ENCODE measurements around the gene ANGPTL3. TPM values are rescaled to one million over a fixed set of nuclear protein-coding genes. Genes with fewer than 3 reads are reported as not detected.

The ANGPTL3 gene
- total RNA-seq, result not detected

GRCh38 chr1:62597281-62597680 is at the start of gene ANGPTL3:
TSS of gene ANGPTL3 (plus strand) at chr1:62597520. CDS start at chr1:62597567, 47 bp downstream.
- no peak for TF ChIP-seq CTCF (IDR thresholded peaks at IDR 0.05; ENCODE audit: low read depth)

GRCh38 chr1:62561306-62561705 is 36.0 kb upstream of the ANGPTL3 start:
- TF ChIP-seq CTCF (IDR thresholded peaks at IDR 0.05; ENCODE audit: low read depth), result no peak

GRCh38 chr1:62572476-62572875 is 24.8 kb upstream of the ANGPTL3 start:
- TF ChIP-seq CTCF (IDR thresholded peaks at IDR 0.05; ENCODE audit: low read depth), result no peak

- TF ChIP-seq CTCF (IDR thresholded peaks at IDR 0.05; ENCODE audit: low read depth), result no peak
Measured at GRCh38 chr1:62573675-62574074, 23.6 kb upstream of the ANGPTL3 start.

GRCh38 chr1:62585469-62586155 is 11.7 kb upstream of the ANGPTL3 start:
- TF ChIP-seq CTCF (IDR thresholded peaks at IDR 0.05; ENCODE audit: low read depth), result no peak

GRCh38 chr1:62588000-62588399 is 9.3 kb upstream of the ANGPTL3 start:
- TF ChIP-seq CTCF (IDR thresholded peaks at IDR 0.05; ENCODE audit: low read depth), result no peak

GRCh38 chr1:62589321-62589720 is 8.0 kb upstream of the ANGPTL3 start:
- TF ChIP-seq CTCF (IDR thresholded peaks at IDR 0.05; ENCODE audit: low read depth), result no peak
